Vagina (tissue), 2 donors: ENCODE results near the gene NYAP1. TPM values are rescaled to one million over a fixed set of nuclear protein-coding genes. Genes with fewer than 3 reads are reported as not detected.

Experiments used
- DNase-seq, 2 donors: peaks; one replicate each; pipeline ENCODE4 v3.0.0-alpha.2; 2017; ENCODE audit errors: extremely low spot score in 2 of 2
- H3K27ac ChIP-seq: fragments of 200-600 bp; sonication (generic); one replicate; pipeline ENCODE4 v1.5.1; 2019
- H3K27me3 ChIP-seq: fragments of 200-600 bp; sonication (generic); one replicate; pipeline ENCODE4 v1.5.1; 2019
- H3K36me3 ChIP-seq, 2 donors: fragments of 200-600 bp; sonication (generic); one replicate each; pipeline ENCODE4 v1.5.1; 2017 to 2019
- H3K4me1 ChIP-seq: fragments of 200-600 bp; sonication (generic); one replicate; pipeline ENCODE4 v1.5.1; 2019
- H3K4me3 ChIP-seq, 2 donors: fragments of 200-600 bp; sonication (generic); 1 replicate in 1 of 2; 2 replicates in 1 of 2; pipeline ENCODE4 v1.5.1; 2016 to 2019
- H3K9me3 ChIP-seq: fragments of 200-600 bp; sonication (generic); one replicate; pipeline ENCODE4 v1.5.1; 2019
- CTCF ChIP-seq, 3 experiments: fragments of 450-650 bp in 2 of 3; fragments of 200-600 bp in 1 of 3; sonication (generic) in 1 of 3; IDR thresholded peaks; one replicate each; pipeline ENCODE4 v1.5.1; 2017 to 2019; ENCODE audit warnings: antibody characterized with exemption in 3 of 3, mild to moderate bottlenecking in 2 of 3, moderate library complexity in 2 of 3
- POLR2A ChIP-seq, 2 donors: fragments of 450-650 bp; IDR thresholded peaks; one replicate each; pipeline ENCODE4 v1.6.1; 2017; ENCODE audit warnings: antibody characterized with exemption in 2 of 2, mild to moderate bottlenecking in 2 of 2, moderate library complexity in 2 of 2
- POLR2AphosphoS5 ChIP-seq, 2 donors: sonication (generic); formaldehyde crosslinking; IDR thresholded peaks; one replicate each; pipeline ENCODE4 v1.9.0; 2017; ENCODE audit warnings: antibody characterized with exemption in 2 of 2, mild to moderate bottlenecking in 2 of 2, low read depth in 1 of 2; ENCODE audit not compliant: insufficient read depth in 1 of 2
- intact Hi-C: fragments of 100-400 bp; cut with DNase I; formaldehyde crosslinking; loops from one replicate; pipeline ENCODE4 v1.15.1; 2023
- total RNA-seq: library from RNA; depleted of rRNA; stranded (reverse); fragments of >200 nt; gene quantifications from one replicate; pipeline ENCODE4 v1.2.3, GENCODE V29; 2016

The NYAP1 gene
- total RNA-seq, 1 donor from 2014 or later: 3.9 TPM

DNA sequence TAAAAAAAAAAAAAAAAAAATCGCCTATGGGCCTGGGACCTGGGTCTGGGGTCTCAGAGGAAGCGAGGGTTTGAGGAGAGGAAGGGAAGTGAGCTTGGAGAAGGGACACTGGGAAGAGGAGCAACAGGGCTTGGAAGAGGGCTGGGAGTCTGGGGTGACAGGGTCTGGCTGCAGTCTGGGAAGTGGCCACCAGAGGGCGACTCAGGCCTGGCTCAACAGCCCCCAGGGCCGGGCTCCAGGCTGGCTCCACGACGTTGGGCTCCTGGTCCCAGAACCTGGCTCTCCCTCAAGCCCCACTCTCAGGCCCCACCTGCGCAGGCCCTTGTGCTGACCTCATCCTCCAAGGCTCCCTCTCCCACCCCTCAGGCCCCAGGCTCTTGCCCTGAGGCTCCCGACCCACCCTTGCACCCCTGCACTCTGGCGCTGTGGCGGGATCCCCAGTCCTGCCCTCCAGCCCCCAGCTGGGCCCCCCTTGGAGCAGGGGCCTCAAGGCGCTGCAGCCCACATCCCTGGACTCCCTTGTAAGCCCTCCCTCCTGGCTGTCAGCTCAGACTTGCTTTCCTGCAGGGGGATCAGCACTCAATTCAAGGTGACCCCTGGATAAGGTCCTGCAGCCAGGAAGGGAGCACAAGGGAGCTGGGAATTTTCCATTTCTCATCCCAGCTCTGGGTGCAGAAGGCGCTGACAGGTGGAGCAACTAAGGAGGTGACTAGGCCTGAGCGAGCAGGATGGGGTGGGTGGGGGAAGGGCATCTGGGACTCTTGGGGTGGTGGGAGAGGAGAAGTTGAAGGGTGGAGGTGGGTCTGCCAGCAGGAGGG is 14.3 kb upstream of the NYAP1 start:
- TF ChIP-seq CTCF (IDR thresholded peaks at IDR 0.05): peak; percentile 95 to 98 (median 96)
- TF ChIP-seq POLR2A (IDR thresholded peaks at IDR 0.05): no peak
- no peak for TF ChIP-seq POLR2AphosphoS5 (IDR thresholded peaks at IDR 0.05; ENCODE audit: insufficient read depth in 1 of 2, low read depth in 1 of 2)
- Histone ChIP-seq H3K4me1 (peaks cover 62% of the 10 kb centered on the region), H3K27ac (peak overlapping the region; percentile 42), H3K4me3 (no peak overlapping the region), H3K9me3 (no peaks in the 10 kb centered on the region), H3K27me3 (no peaks in the 10 kb centered on the region), H3K36me3 (peaks cover 0 to 20% of the 10 kb centered on the region in 2 donors)
- no peak for DNase-seq
- intact Hi-C loops: loop anchor here (5.0 to 10.0 kb wide), 3 partner anchors 88 to 223 kb away; partner anchors contain the start of genes GIGYF1 and GNB2

DNA sequence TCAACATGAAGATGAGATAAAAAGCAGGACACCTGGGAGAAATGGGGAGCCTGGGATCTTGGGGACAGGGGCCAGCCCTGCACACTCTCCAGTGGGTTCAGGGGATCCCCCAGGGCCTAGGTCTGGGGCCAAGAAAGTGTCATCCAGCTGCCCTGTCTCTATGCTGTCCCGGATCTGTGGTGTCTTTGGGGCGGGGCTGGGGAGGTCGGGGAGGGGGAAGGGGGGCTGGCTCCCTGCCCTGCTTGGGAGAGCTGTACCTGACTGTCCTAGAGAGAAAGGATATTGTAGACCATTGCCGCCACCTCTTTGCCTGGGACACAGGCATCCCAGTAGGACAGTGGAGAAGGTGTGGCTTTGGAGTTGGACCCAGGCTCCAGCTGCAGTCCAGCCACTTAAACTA is 12.7 kb upstream of the NYAP1 start:
- no peaks in the 10 kb centered on the region for H3K27me3 ChIP-seq
- intact Hi-C loops: loop anchor here (5.0 to 10.0 kb wide), 2 partner anchors 86 to 204 kb away; partner anchors contain the start of gene GNB2
- H3K4me3 ChIP-seq: no peak overlapping the region
- peaks cover 71% of the 10 kb centered on the region for H3K4me1 ChIP-seq
- DNase-seq: no peak
- no peaks in the 10 kb centered on the region for H3K9me3 ChIP-seq
- H3K36me3 ChIP-seq: peaks cover 0 to 20% of the 10 kb centered on the region in 2 donors
- no peak for TF ChIP-seq POLR2AphosphoS5 (IDR thresholded peaks at IDR 0.05; ENCODE audit: insufficient read depth in 1 of 2, low read depth in 1 of 2)
- no peak for TF ChIP-seq CTCF (IDR thresholded peaks at IDR 0.05)
- no peak overlapping the region for H3K27ac ChIP-seq

GRCh38 chr7:100472121-100472851 is 11.4 kb upstream of the NYAP1 start:
- H3K36me3 ChIP-seq: peaks cover 0 to 20% of the 10 kb centered on the region in 2 donors
- H3K27me3 ChIP-seq: no peaks in the 10 kb centered on the region
- no peaks in the 10 kb centered on the region for H3K9me3 ChIP-seq
- H3K27ac ChIP-seq: peak overlapping the region; percentile 54
- TF ChIP-seq POLR2A (IDR thresholded peaks at IDR 0.05): no peak
- TF ChIP-seq CTCF (IDR thresholded peaks at IDR 0.05): no peak
- TF ChIP-seq POLR2AphosphoS5 (IDR thresholded peaks at IDR 0.05; ENCODE audit: insufficient read depth in 1 of 2, low read depth in 1 of 2): no peak
- no peak overlapping the region for H3K4me3 ChIP-seq
- DNase-seq: no peak
- H3K4me1 ChIP-seq: peaks cover 73% of the 10 kb centered on the region
- intact Hi-C loops: loop anchor here (5.0 to 10.0 kb wide), 2 partner anchors 85 to 203 kb away; partner anchors contain the start of gene GNB2

GRCh38 chr7:100472854-100473499 is 10.8 kb upstream of the NYAP1 start:
- peak overlapping the region; percentile 54 for H3K27ac ChIP-seq
- peaks cover 74% of the 10 kb centered on the region for H3K4me1 ChIP-seq
- no peaks in the 10 kb centered on the region for H3K27me3 ChIP-seq
- intact Hi-C loops: loop anchor here (5.0 to 10.0 kb wide), 2 partner anchors 84 to 202 kb away; partner anchors contain the start of gene GNB2
- no peaks in the 10 kb centered on the region for H3K9me3 ChIP-seq
- peak overlapping the region in 1 of 2 donors; percentile 7 for H3K4me3 ChIP-seq
- no peak for DNase-seq
- H3K36me3 ChIP-seq: peaks cover 0 to 20% of the 10 kb centered on the region in 2 donors
- TF ChIP-seq POLR2AphosphoS5 (IDR thresholded peaks at IDR 0.05; ENCODE audit: insufficient read depth in 1 of 2, low read depth in 1 of 2) (no peak), CTCF (IDR thresholded peaks at IDR 0.05) (no peak), POLR2A (IDR thresholded peaks at IDR 0.05) (no peak)
